ACHN (cell line): ENCODE measurements around the gene KIF22.
A peak's percentile ranks its signal among the peaks of the same experiment; 100 is the strongest.
"Not testable (repeated sequence)": the region's sequence is repeated elsewhere in the genome, so short reads cannot be mapped to it uniquely, and the experiment has no call there.

Experiments
- DNase-seq: peaks from one replicate; pipeline ENCODE4 v3.0.0-alpha.2; 2015
- in situ Hi-C: cut with HindIII; loops from 2 replicates; pipeline ENCODE4 v1.10.0; 2017; ENCODE audit warnings: low sequenced_read_pairs, low pct_ligation_motif_present, low pct_unique_long_range_greater_than_20kb

Gene KIF22

DNA sequence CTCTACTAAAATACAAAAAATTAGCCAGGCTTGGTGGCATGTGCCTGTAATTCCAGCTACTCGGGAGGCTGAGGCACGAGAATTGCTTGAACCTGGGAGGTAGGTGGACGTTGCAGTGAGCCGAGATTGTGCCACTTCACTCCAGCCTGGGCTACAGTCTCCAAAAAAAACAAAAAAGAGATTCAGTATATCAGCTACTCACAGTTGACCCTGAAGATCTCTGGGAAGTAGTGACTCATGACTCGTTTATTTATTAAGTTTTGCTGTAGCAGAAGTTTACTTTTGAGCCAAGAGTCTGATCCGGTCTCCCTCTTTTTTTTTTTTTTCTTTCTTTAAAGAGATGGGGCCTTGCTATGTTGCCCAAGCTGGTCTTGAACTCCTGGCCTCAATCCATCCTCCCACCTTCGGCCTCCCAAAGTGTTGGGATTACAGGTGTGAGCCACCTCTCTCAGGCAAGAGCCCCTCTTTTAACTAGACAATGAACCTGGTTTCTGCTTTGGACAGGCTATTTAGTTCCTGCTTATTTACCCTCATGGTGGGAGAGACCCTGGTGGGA is 34.1 kb downstream of the KIF22 start:
- in situ Hi-C loops = no loop called here
- peak; percentile 86 for DNase-seq

DNA sequence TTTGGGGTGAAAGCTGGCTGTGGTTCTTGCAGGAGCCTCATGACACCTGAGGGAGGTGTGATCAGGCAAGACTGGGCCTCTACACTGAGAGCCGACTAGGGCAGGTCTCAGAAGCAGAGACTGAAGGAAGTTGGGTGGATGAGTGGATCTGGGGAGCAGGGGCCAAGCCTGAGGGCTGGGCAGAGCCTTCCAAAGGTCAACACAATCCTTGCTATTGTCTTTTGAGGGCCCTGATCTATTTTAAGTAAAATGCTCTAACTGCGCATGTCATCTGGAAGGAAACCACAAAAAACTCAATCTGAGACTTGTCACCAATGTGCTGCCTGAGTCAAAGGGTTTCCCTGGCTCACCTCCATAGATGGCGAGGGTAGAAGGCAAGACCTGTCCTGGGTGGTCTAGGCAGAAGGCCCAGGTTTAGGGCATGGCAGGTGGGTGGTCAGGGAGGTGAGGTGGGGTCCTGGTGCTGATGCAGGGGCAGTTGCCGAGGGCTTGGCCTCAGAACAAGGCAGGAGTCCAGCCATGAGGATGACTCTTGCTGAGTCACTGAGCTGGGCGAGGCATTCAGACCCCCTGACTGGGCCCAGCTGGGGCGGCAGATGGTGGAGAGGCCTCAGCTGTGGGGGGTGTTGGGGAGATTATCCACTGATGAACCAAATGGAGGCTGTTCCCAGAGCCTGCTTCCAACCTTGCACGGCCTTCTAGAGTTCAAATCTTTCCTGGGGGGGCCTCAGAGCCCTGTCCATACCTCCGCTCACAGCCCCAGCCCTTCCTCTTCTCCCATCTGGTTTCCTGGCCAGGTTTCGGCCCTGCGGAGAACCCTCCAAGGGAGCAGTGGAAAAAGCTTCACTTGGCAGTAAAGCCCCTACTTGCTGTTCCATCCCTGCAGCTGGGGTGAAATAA is 34.8 kb downstream of the KIF22 start:
- in situ Hi-C loops = no loop called here
- DNase-seq = peak; percentile 76

DNA sequence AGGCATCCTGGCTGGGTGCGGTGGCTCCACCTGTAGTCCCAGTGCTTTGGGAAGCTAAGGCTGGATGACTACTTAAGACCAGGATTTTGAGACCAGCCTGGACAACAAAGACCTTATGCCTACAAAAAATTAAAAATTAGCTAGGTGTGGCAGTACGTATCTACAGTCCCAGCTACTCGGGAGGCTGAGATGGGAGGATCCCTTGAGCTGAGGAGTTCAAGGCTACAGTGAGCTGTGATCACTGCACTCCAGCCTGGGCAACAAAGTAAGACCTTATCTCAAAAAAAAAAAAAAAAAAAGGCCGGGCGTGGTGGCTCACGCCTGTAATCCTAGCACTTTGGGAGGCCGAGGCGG is 35.8 kb downstream of the KIF22 start:
- in situ Hi-C loops = no loop called here
- no peak for DNase-seq

DNA sequence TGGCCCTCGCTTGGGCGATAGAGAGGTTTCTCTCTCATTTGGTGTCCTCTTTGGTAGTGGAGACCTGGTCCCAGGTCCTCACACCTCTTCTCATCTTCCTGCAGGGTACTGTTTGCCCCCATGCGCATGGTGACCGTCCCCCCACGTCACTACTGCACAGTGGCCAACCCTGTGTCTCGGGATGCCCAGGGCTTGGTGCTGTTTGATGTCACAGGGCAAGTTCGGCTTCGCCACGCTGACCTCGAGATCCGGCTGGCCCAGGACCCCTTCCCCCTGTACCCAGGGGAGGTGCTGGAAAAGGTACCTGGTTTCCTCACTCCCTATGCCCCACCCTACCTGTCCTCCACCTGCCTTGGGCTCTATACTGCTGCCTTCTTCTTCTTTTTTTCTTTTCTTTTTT is 40.2 kb downstream of the KIF22 start:
- in situ Hi-C loops = no loop called here
- no peak for DNase-seq

DNA sequence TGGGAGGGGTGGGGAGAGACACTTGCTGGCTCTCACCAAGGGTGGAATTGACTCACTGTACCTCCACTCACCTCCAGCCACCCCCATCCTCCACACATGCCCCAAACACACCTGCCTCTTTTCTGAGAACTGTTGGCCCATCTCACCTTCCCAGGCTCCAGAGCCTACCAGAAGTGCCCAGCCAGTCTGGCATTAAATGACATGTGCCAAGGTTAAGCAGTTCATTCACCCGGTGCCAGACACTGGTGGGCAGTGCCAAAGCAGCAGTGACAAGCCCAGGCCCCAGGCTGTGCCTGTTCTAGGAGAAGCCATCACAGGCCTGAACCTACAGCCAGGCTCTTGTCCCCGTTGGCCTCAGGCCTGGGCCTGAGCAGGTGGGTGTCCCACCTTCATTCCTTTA is 40.9 kb downstream of the KIF22 start:
- DNase-seq = no peak
- in situ Hi-C loops = no loop called here

DNA sequence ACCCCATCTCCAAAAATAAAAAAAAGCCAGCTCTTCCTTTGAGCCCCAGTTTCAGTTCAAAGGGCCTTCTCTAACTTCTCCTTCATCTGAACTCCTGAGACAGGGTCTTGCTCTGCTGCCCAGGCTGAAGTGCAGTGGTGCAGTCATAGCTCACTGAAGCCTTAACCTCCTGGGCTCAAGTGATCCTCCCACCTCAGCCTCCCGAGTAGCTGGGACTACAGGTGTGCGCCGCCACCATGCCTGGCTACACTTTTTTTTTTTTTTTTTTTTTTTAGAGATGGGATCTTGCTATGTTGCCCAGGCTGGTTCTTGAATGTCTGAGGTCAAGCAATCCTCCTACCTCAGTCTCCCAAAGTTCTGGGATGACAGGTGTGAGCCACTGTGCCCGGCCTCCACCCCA is 42.7 kb downstream of the KIF22 start:
- in situ Hi-C loops, DNase-seq: not testable (repeated sequence)

DNA sequence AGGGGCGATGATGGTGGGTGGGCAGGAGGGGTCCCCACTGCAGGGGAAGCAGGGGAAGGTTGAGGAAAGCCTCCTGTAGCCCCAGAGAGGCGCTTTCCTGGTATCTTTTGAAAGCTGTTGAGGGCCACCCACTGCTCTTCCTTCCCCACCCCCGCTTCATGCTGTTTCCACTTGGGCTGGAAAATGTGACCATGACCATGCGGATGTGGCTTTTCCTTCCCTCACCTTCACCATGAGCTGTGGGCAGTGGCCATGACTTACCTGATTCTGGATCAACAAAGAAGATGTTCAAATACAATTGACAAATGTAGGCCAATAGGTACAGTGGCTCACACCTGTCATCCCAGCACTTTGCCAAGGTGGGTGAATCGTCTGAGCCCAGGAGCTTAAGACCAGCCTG is 43.5 kb downstream of the KIF22 start:
- in situ Hi-C loops = no loop called here
- DNase-seq = no peak

DNA sequence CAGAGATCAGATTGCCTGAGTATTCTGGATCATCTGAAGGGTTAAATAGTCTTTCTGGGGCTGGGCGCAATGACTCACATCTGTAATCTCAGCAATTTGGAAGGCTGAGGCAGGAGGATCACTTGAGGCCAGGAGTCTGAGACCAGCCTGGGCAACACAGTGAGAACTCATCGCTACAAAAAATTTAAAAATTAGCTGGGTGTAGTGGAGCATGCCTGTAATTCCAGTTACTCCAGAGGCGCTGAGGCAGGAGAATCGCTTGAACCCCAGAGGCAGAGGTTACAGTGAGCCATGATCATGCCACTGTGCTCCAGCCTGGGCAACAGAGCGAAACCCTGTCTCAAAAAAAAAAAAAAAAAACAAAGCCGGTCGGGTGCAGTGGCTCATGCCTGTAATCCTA is 45.4 kb downstream of the KIF22 start:
- in situ Hi-C loops = no loop called here
- DNase-seq = peak; percentile 82

DNA sequence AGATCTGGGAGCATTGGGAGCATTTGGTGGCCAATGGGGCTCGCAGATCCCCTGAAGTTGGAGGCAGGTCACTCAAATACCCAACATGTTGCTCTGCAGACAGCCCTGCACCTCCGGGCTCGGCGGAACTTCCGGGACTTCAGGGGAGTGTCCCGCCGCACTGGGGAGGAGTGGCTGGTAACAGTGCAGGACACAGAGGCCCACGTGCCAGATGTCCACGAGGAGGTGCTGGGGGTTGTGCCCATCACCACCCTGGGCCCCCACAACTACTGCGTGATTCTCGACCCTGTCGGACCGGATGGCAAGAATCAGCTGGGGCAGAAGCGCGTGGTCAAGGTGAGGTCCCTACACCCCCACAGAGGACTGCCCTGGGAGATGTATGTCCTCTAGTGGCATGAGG is 46.1 kb downstream of the KIF22 start:
- in situ Hi-C loops = no loop called here
- no peak for DNase-seq

DNA sequence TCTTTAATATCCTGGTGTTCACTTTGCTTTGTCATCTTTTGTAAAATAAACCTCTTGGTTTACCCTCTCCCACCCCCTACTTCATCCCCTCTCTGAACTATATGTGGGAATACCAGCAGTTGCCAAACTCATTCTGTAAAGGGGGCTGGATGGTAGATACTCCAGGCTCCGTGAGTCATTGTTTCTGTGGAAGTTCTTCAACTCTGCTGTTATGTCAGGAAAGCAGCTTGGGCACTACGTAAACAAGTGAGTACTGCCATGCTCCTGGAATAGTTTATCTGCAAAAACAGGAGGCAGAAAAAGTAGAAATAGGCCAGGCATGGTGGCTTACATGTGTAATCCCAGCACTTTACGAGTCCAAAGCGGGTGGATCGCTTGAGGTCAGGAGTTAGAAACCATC is 47.3 kb downstream of the KIF22 start:
- in situ Hi-C loops = no loop called here
- no peak for DNase-seq

DNA sequence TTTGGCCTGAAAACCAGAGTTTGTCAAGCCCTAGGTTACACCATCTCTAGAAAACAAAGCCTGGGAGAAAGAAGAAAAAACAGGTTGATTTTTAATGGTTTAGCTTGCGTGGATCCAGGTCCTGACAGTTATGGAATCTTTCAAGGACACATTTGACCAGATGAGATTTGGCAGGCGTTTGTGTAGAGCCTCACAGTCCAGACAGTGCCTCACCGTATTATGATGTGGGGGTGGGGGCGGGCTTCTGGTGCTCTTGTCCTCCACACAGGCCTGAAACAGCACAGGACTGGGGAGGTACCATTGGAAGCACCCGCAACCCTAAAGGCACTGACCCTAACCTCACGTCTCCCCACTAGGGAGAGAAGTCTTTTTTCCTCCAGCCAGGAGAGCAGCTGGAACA is 49.3 kb downstream of the KIF22 start:
- in situ Hi-C loops = no loop called here
- no peak for DNase-seq

DNA sequence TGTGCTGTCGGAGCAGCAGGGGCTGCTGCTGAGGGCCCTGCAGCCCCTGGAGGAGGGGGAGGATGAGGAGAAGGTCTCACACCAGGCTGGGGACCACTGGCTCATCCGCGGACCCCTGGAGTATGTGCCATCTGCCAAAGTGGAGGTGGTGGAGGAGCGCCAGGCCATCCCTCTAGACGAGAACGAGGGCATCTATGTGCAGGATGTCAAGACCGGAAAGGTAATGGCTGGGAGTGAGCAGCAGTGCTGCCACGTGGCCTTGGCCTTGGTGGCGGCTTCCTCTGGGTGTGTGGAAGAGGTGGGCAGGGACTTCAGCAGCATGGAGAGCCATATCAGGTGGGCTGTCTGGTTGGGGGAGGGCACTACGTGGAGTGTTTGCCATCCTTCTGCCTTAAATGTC is 49.7 kb downstream of the KIF22 start:
- DNase-seq = no peak
- in situ Hi-C loops = no loop called here

DNA sequence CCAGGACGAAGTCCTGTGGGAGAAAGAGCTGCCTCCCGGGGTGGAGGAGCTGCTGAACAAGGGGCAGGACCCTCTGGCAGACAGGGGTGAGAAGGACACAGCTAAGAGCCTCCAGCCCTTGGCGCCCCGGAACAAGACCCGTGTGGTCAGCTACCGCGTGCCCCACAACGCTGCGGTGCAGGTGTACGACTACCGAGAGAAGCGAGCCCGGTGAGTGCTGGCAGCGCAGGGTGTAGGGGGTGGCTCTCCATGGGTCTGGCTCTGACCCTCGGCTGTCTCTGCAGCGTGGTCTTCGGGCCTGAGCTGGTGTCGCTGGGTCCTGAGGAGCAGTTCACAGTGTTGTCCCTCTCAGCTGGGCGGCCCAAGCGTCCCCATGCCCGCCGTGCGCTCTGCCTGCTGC is 51.1 kb downstream of the KIF22 start:
- no peak for DNase-seq
- in situ Hi-C loops = no loop called here

DNA sequence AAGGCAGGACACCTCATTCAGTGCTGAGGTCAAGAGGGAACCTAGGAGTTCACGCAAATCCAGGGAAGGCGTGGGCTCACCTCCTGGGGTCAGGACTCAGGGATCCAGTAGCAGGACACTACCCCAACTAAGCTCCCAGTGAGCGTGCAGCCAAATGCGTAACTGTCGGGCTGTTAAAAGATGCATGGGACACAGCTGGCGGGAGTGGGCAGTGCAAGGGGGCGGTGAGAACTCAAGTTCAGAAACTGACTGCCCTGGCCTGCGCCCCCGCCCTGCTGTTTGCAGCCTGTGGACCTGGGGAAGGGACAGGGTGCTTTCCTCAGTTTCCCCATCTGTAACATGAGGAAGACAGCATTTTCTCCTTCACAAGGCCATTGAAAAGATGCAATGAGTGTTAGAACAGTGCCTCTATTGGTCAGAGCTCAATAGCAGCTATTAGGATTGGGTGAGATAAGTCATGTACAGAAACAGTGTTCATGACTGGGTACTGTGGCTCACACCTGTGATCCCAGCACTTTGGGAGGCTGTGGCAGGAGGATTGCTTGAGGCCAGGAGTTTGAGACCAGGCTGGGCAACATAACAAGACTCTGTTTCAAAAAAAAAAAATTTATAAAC is 52.3 kb downstream of the KIF22 start:
- in situ Hi-C loops = no loop called here

DNA sequence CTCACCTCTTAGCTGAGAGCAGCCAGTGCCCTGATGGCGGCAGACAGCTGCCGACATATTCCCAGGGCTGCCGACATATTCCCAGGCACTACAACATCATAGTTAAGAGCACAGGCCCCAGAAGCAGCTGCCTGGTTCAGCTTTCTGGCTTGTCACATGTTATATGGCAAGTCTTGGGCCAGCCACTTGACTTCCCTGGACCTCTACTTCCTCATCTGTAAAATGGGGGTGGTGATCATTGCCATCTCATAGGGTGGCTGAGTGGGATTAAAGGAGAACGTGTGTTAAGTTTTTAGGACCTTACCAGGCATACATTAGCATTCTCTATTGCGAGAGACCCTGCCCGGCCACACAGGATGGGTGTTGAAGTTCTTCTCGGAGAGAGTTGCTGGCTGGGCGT is 53.4 kb downstream of the KIF22 start:
- in situ Hi-C loops = no loop called here
- DNase-seq = no peak

More for the DNA sequence above, 52.3 kb downstream of the KIF22 start:
- peak; percentile 16 for DNase-seq

DNA sequence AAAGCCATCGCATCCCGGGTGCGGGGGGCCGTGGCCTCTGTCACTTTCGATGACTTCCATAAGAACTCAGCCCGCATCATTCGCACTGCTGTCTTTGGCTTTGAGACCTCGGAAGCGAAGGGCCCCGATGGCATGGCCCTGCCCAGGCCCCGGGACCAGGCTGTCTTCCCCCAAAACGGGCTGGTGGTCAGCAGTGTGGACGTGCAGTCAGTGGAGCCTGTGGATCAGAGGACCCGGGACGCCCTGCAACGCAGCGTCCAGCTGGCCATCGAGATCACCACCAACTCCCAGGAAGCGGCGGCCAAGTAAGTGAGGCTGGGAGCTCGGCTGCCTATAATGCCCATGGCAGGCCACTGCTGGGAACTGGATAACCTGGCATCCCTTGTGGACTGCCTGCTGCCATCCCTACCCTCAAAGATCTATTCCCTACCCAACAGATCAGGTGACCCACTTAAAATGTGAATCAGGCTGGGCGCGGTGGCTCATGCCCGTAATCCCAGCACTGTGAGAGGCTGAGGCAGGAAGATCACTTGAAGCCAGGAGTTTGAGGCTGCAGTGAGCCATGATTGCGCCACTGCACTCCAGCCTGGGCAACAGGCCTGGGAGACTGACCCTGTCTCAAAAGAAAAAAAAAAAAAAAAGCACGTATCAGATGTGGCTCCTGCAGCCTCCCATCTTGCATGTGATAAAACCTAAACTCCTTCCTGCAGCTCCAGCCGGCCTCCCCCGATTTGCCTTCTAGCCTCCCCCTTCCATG is 54.2 kb downstream of the KIF22 start:
- DNase-seq = no peak
- in situ Hi-C loops = no loop called here

DNA sequence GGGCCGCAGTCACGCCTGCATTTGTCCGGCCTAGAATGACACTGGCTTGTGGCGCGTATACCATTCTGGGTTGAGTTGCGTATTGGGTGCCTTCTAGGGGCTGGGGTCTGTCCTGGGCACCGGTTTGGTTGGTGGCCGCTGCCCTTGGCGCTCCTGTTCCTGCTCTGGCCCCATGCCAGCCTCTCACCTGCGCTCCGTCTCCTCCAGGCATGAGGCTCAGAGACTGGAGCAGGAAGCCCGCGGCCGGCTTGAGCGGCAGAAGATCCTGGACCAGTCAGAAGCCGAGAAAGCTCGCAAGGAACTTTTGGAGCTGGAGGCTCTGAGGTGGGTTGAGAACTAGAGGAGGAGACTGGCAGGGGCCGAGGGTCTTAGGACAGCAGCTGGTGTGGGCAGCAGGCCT is 55.1 kb downstream of the KIF22 start:
- no peak for DNase-seq
- in situ Hi-C loops = no loop called here

DNA sequence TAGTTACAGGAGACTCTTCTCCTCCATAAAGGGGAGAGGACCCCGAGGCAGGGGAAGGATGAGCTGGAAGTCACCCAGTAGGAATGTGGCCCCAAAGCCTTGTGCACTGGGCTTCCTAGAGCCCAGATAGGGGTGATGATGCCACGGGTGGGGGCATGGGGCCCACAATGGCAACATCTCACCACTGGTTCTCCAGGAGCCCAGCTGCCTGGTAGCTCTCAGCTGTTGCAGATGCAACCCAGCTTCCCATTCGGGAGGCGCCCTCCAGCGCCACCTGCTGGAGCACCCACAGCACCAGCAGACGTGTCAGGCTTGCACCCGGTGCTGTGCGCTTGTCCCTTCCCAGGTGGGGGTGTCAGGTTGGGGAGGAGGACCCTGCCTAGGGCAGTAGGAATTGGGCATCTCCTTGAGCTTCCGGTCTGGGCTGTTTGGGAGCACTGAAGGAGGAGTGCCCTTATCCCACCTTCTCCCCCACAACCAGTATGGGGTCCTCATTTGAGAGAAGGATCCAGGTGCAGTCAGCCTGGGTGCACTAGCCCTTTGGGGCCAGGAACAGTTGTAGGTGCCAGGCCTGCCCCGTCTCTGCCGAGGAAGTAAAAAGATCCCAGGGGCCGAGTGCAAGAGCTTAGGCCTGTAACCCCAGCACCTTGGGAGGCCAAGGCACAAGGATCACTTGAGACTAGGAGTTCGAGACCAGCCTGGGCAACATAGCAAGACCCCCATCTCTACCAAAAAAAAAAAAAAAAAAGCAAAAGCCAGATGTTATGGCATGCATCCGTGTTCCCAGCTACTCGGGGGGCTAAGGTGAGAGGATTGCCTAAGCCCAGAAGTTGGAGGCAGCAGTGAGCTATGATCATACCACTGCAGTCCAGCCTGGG is 58.1 kb downstream of the KIF22 start:
- in situ Hi-C loops = no loop called here
- DNase-seq = peak; percentile 76
